Colonic mucosa (tissue), 4 donors: ENCODE results near the gene CHADL. TPM values are rescaled to one million over a fixed set of nuclear protein-coding genes. Genes with fewer than 3 reads are reported as not detected.

Experiments used
- DNase-seq: peaks from one replicate; pipeline ENCODE4 v3.0.0-alpha.2; 2020
- H3K27ac ChIP-seq: fragments of 200-600 bp; one replicate; pipeline ENCODE4 v1.8.0; 2021
- H3K27me3 ChIP-seq: fragments of 200-600 bp; one replicate; pipeline ENCODE4 v1.8.0; 2021
- H3K36me3 ChIP-seq: fragments of 200-600 bp; one replicate; pipeline ENCODE4 v1.8.0; 2021
- H3K4me1 ChIP-seq: fragments of 200-600 bp; one replicate; pipeline ENCODE4 v1.8.0; 2021; ENCODE audit warnings: mild to moderate bottlenecking
- H3K4me3 ChIP-seq: fragments of 200-600 bp; one replicate; pipeline ENCODE4 v1.8.0; 2021
- H3K9ac ChIP-seq, 2 donors: one replicate each; pipeline ENCODE4 v1.7.0; 2013; ENCODE audit warnings: control low read depth in 2 of 2, low read depth in 2 of 2, low read length in 2 of 2
- H3K9me3 ChIP-seq: fragments of 200-600 bp; one replicate; pipeline ENCODE4 v1.8.0; 2021
- CTCF ChIP-seq: fragments of 200-600 bp; IDR thresholded peaks from one replicate; pipeline ENCODE4 v1.8.0; 2022; ENCODE audit warnings: antibody characterized with exemption, mild to moderate bottlenecking
- intact Hi-C: fragments of 100-400 bp; cut with DNase I; formaldehyde crosslinking; loops from one replicate; pipeline ENCODE4 v1.14.1; 2022
- total RNA-seq, 2 donors: library from RNA; stranded (reverse); fragmentation: NEBNext Ultra II Directional in 1 of 2; extraction: Animal tissue kit (Norgen Biotek cat#: 25700) in 1 of 2; gene quantifications; one replicate each; pipeline ENCODE4 v1.2.1, GENCODE V29; 2021
- donor health status: healthy.
- donor health status: DM: no; HTN: no; CAD: no.
- donor health status: DM: no; HTN: no; CAD: no.

The CHADL gene
- total RNA-seq, 2 donors from 2014 or later, result 0.62 to 1.8 TPM

GRCh38 chr22:41247703-41248102 is 7.0 kb upstream of the CHADL start:
- intact Hi-C loops, result no loop called here
- Histone ChIP-seq H3K9ac (no peak overlapping the region), H3K27me3 (no peaks in the 10 kb centered on the region), H3K4me3 (no peak overlapping the region), H3K4me1 (no peaks in the 10 kb centered on the region), H3K27ac (no peak overlapping the region), H3K36me3 (peaks cover 1% of the 10 kb centered on the region), H3K9me3 (no peaks in the 10 kb centered on the region)
- no peak for DNase-seq
- TF ChIP-seq CTCF, result no peak

GRCh38 chr22:41245917-41246499 is 5.3 kb upstream of the CHADL start:
- Histone ChIP-seq H3K9me3 (no peaks in the 10 kb centered on the region), H3K36me3 (no peaks in the 10 kb centered on the region), H3K9ac (no peak overlapping the region), H3K27ac (no peak overlapping the region), H3K27me3 (no peaks in the 10 kb centered on the region), H3K4me1 (no peaks in the 10 kb centered on the region), H3K4me3 (no peak overlapping the region)
- no peak for DNase-seq
- TF ChIP-seq CTCF, result no peak
- intact Hi-C loops, result no loop called here

- no peak for DNase-seq
- intact Hi-C loops, result no loop called here
- H3K4me3 ChIP-seq, result no peak overlapping the region
- H3K27ac ChIP-seq, result no peak overlapping the region
- no peak for TF ChIP-seq CTCF
- H3K9ac ChIP-seq, result no peak overlapping the region
- H3K36me3 ChIP-seq, result no peaks in the 10 kb centered on the region
- no peaks in the 10 kb centered on the region for H3K27me3 ChIP-seq
- H3K4me1 ChIP-seq, result peaks cover 3% of the 10 kb centered on the region
- H3K9me3 ChIP-seq, result no peaks in the 10 kb centered on the region
Observed at GRCh38 chr22:41243361-41243760, 2.6 kb upstream of the CHADL start.

- Histone ChIP-seq H3K27ac (no peak overlapping the region), H3K9me3 (no peaks in the 10 kb centered on the region), H3K27me3 (no peaks in the 10 kb centered on the region), H3K4me1 (peaks cover 7% of the 10 kb centered on the region), H3K9ac (no peak overlapping the region), H3K4me3 (no peak overlapping the region), H3K36me3 (no peaks in the 10 kb centered on the region)
- no peak for DNase-seq
- intact Hi-C loops, result no loop called here
- no peak for TF ChIP-seq CTCF
Observed at GRCh38 chr22:41242396-41243117, 1.8 kb upstream of the CHADL start.

GRCh38 chr22:41241133-41241676 is 474 bp upstream of the CHADL start:
- H3K9me3 ChIP-seq, result no peaks in the 10 kb centered on the region
- H3K27ac ChIP-seq, result no peak overlapping the region
- H3K4me1 ChIP-seq, result peaks cover 12% of the 10 kb centered on the region
- no peak for TF ChIP-seq CTCF
- H3K4me3 ChIP-seq, result no peak overlapping the region
- no peak overlapping the region for H3K9ac ChIP-seq
- no peaks in the 10 kb centered on the region for H3K36me3 ChIP-seq
- no peak for DNase-seq
- intact Hi-C loops, result no loop called here
- no peaks in the 10 kb centered on the region for H3K27me3 ChIP-seq
